ENCODE results near the gene PPARD.

Gene PPARD

DNA sequence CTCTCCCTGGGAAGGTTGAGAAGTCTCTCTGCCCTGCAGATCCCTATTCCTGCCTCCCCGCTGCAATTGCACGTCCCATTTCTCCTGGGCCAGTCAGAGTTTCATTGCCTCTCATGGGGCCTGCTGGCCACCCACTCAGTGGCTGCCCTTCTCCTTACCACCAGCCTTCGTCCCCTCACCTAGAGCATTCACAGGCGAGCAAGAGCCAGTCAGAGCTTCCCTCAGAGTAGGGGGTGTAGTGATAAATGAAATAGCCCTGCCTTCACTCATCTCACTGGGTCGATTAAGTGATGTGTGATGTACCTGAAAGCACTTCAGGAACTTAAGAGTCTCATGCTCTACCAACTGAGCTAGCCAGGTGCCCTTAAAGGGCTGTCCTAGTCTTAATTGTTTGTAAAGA is 57.8 kb downstream of the PPARD start:
- no peak for TF ChIP-seq SIN3A (IDR thresholded peaks at IDR 0.05; ENCODE audit: borderline replicate concordance, insufficient read depth, low read length)
- no peak for TF ChIP-seq FOXP2 (optimal IDR thresholded peaks at IDR 0.05; ENCODE audit: borderline replicate concordance, extremely low read depth, extremely low read length, insufficient read depth)
- no peak for TF ChIP-seq TAF1 (IDR thresholded peaks at IDR 0.05; ENCODE audit: borderline replicate concordance, insufficient read depth, low read length)
- no peak for TF ChIP-seq POLR2AphosphoS5 (IDR thresholded peaks at IDR 0.05; ENCODE audit: low read depth, low read length)
- TF ChIP-seq, protein P1, sequence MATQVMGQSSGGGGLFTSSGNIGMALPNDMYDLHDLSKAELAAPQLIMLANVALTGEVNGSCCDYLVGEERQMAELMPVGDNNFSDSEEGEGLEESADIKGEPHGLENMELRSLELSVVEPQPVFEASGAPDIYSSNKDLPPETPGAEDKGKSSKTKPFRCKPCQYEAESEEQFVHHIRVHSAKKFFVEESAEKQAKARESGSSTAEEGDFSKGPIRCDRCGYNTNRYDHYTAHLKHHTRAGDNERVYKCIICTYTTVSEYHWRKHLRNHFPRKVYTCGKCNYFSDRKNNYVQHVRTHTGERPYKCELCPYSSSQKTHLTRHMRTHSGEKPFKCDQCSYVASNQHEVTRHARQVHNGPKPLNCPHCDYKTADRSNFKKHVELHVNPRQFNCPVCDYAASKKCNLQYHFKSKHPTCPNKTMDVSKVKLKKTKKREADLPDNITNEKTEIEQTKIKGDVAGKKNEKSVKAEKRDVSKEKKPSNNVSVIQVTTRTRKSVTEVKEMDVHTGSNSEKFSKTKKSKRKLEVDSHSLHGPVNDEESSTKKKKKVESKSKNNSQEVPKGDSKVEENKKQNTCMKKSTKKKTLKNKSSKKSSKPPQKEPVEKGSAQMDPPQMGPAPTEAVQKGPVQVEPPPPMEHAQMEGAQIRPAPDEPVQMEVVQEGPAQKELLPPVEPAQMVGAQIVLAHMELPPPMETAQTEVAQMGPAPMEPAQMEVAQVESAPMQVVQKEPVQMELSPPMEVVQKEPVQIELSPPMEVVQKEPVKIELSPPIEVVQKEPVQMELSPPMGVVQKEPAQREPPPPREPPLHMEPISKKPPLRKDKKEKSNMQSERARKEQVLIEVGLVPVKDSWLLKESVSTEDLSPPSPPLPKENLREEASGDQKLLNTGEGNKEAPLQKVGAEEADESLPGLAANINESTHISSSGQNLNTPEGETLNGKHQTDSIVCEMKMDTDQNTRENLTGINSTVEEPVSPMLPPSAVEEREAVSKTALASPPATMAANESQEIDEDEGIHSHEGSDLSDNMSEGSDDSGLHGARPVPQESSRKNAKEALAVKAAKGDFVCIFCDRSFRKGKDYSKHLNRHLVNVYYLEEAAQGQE (IDR thresholded peaks at IDR 0.05; ENCODE audit: insufficient read depth in 1 of 2, low read depth in 2 of 2, low read length in 2 of 2): no peak

DNA sequence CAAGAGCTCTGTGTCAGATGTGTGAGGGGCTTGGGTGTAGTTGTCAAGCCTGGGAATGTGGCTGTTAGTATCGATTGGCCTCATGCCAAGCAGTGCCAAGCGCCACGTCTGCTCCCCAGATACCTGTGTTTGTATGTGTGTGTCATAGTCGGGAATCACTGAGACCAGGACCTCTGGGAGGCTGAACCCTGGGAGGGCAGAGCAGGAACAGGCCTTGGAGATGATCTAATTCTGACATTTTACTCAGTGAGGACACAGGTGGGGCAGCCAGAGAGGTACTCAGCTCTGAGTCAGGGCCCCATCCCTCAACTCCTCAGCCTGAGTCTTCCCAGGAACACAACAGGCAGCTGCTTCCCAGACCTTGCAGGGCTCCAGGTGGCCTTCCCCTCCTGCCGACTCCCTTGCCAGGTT is 58.5 kb downstream of the PPARD start:
- TF ChIP-seq TAF1 (IDR thresholded peaks at IDR 0.05; ENCODE audit: borderline replicate concordance, insufficient read depth, low read length) (no peak), FOXP2 (optimal IDR thresholded peaks at IDR 0.05; ENCODE audit: borderline replicate concordance, extremely low read depth, extremely low read length, insufficient read depth) (no peak), SIN3A (IDR thresholded peaks at IDR 0.05; ENCODE audit: borderline replicate concordance, insufficient read depth, low read length) (no peak), POLR2AphosphoS5 (IDR thresholded peaks at IDR 0.05; ENCODE audit: low read depth, low read length) (no peak)
- TF ChIP-seq, protein P1 (IDR thresholded peaks at IDR 0.05; ENCODE audit: insufficient read depth in 1 of 2, low read depth in 2 of 2, low read length in 2 of 2): no peak

DNA sequence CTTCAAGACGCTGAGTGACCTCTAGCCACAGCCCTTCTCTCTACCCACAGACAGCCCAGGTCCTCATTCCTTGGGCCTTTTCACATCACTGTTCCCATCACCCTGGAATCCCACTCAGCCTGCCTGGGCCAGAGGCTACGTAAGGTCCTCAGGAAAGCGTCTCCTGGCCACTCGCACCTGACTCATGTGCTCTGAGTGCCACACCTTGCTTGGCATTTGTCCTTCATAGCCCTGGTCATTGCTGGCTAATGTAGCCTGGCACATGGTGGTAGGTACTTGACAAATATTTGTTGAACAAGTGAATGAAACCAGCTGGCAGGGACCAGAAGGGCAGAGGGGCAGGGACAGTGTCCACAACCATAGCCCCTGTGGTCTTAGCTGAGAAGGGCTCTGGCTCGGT is 59.2 kb downstream of the PPARD start:
- TF ChIP-seq POLR2AphosphoS5 (IDR thresholded peaks at IDR 0.05; ENCODE audit: low read depth, low read length) (no peak), SIN3A (IDR thresholded peaks at IDR 0.05; ENCODE audit: borderline replicate concordance, insufficient read depth, low read length) (no peak), FOXP2 (optimal IDR thresholded peaks at IDR 0.05; ENCODE audit: borderline replicate concordance, extremely low read depth, extremely low read length, insufficient read depth) (no peak), TAF1 (IDR thresholded peaks at IDR 0.05; ENCODE audit: borderline replicate concordance, insufficient read depth, low read length) (no peak)
- TF ChIP-seq, protein P1 (IDR thresholded peaks at IDR 0.05; ENCODE audit: insufficient read depth in 1 of 2, low read depth in 2 of 2, low read length in 2 of 2): no peak

DNA sequence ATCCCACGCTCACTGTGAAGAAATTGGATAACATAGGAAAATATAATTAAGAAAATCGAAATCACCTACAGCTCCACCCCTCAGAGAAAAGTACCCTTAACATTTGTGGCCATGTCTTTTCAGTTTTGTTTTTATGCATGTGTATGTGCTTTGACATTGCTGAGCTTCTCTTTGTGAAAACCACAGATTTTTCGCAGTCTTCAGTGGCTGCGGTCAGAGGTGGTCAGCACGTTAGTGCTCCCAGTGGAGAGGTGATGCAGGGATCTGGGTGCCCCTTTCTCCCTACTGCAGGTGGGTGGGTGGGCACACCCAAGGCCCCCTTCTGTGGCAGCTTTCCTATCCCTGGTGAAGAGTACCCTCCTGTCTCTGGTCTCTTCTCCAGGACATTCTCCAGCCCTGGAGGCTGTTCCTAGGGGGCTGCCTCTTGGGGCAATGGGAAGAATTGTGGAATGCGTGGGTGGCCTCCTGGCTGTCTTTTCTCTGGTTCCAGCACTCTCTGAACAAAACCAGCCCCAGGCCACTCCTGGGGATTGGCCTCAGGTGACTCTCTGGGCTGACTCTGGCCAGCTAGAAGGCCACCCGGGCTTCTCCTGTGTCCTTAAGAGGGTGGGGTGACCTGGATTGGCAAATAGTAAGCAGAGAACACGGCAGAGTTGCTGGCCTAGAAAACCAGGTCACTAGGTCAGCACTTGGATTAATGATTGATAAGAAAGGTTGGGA is 59.9 kb downstream of the PPARD start:
- TF ChIP-seq FOXP2 (optimal IDR thresholded peaks at IDR 0.05; ENCODE audit: borderline replicate concordance, extremely low read depth, extremely low read length, insufficient read depth): no peak
- TF ChIP-seq, protein P1 (IDR thresholded peaks at IDR 0.05; ENCODE audit: insufficient read depth in 1 of 2, low read depth in 2 of 2, low read length in 2 of 2): no peak
- no peak for TF ChIP-seq TAF1 (IDR thresholded peaks at IDR 0.05; ENCODE audit: borderline replicate concordance, insufficient read depth, low read length)
- no peak for TF ChIP-seq SIN3A (IDR thresholded peaks at IDR 0.05; ENCODE audit: borderline replicate concordance, insufficient read depth, low read length)
- no peak for TF ChIP-seq POLR2AphosphoS5 (IDR thresholded peaks at IDR 0.05; ENCODE audit: low read depth, low read length)

All from PFSK-1 (cell line).